HT-29 (cell line): Measurements from ENCODE around the gene YWHAE. TPM values are rescaled to one million over a fixed set of nuclear protein-coding genes. Genes with fewer than 3 reads are reported as not detected.

ENCODE experiments used
- small RNA-seq: library from RNA; depleted of rRNA; stranded (forward); fragments of <200 nt; gene quantifications from one replicate; pipeline ENCODE3, GENCODE V24; 2014
- total RNA-seq: library from RNA; depleted of rRNA; stranded (reverse); fragments of >200 nt; shearing (Covaris generic); gene quantifications from 2 replicates; pipeline ENCODE4 v1.2.3, GENCODE V29; 2014; rRNA removed

The YWHAE gene
- total RNA-seq, 1 experiment from 2014 or later, result 190 TPM

Small RNA genes within 50 kb of the gene (small RNA-seq; reads per million reads assigned to genes)
- not detected for gene AC032044.2

Other genes with a start within 250 kb of the YWHAE start
- 54.9 and 85.2 TPM in 2 replicates for gene ABR, start 220.2 kb downstream of the YWHAE start, total RNA-seq
- not detected in 2 replicates for gene BHLHA9, start 129.8 kb downstream of the YWHAE start, total RNA-seq
- gene TRARG1, start 120.6 kb downstream of the YWHAE start, total RNA-seq, result not detected in 2 replicates
- 28.8 and 28.9 TPM in 2 replicates for gene CRK, start 56.0 kb upstream of the YWHAE start, total RNA-seq
- 188 and 200 TPM in 2 replicates for gene MYO1C, start 92.5 kb upstream of the YWHAE start, total RNA-seq
- 51.5 and 75.5 TPM in 2 replicates for gene INPP5K, start 116.4 kb upstream of the YWHAE start, total RNA-seq
- gene PITPNA, start 162.6 kb upstream of the YWHAE start, total RNA-seq, result 15.9 and 23.1 TPM in 2 replicates
- gene SLC43A2, start 228.6 kb upstream of the YWHAE start, total RNA-seq, result 22.4 and 34.0 TPM in 2 replicates
- gene SCARF1, start 245.5 kb upstream of the YWHAE start, total RNA-seq, result 0.89 and 1.3 TPM in 2 replicates
- gene RILP, start 249.6 kb upstream of the YWHAE start, total RNA-seq, result 13.1 and 13.3 TPM in 2 replicates